NOMO-1 (cell line): ENCODE measurements around the gene TEX261.
"Not testable (repeated sequence)": the region's sequence is repeated elsewhere in the genome, so short reads cannot be mapped to it uniquely, and the experiment has no call there.

ENCODE experiments used
- DNase-seq, 2 experiments: peaks; one replicate each; lab custom pipeline; 2025; ENCODE audit not compliant: unreplicated experiment in 2 of 2; lab: John Stamatoyannopoulos, UW

The TEX261 gene

GRCh38 chr2:70994699-70995425, at the start of gene TEX261:
Gene TEX261 (minus strand): TSS chr2:70994873. CDS start chr2:70994757, 116 bp downstream.
- DNase-seq, result peak; percentile 81 to 91

DNA sequence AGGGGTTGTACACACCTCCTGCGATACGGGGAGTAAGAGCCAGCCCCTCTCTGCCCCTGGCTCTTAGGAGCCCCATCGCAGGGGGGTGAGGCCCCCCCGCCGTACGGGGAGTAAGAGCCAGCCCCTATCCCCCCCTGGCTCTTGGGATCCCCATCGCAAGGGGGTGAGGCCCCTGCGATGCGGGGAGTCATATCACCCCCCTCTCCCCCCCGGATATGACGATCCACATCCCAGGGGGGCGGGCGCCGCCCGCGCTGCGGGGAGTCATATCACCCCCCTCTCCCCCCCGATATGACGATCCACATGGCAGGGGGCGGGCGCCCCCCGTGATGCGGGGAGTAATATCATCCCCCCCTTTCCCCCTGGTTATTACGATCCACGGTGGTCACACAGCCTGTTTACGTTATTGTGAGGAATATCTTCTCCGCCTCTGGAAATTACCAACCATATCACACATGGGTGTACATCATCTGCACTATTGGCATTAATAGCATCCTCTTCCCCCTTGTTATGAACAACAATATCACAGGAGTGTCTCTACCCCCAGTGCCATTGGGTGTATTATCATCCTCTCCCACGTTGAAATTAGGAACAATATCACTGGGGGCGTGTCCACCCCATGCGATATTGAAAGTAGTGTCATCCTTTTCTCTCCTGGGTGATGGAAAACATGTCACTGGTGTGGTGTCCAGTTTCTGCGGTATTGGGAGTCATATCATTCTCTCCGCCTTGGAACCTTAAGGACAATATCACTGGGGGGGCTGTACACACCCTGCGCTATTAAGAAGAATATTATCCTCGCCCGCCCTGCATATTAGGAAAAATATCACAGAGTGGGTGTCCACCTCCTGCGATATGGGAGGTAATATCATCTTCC, 49.1 kb upstream of the TEX261 start:
- no peak for DNase-seq

DNA sequence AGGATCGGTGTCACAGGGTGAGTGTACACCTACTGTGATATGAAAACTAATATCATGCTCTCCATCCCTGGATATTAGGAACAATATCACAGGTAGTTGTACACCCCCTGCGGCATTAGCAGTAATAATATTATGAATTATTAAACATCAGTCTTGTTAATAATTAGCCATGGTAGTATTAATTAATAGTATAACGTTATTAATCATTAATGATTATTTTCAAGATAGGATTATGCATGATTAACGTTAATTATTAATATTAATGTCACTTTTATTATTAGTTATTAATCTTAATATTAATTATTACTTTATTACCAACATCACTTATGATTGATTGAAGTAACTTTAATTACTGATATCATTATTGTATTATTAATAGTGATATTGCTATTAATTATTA, 47.6 kb upstream of the TEX261 start:
- no peak for DNase-seq

DNA sequence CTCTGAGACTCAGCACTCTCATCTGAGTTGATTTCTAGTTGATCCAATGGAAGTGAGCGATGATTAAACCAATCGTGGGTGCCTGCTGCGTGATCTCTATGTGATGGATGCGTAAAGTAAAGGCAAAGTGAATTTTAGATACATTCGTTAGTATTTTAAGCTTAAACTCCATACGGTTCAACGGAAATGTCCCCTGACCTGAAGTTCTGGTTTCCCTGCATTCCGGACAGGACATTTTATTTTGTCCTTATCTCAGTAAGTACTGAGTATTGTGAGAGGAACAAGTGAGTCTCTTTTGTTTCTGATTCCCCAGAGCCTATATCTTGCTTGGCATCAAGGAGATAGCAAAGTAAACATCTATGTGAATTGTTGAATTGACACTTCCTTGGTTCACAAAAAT, 41.6 kb upstream of the TEX261 start:
- DNase-seq, result not testable (repeated sequence)

DNA sequence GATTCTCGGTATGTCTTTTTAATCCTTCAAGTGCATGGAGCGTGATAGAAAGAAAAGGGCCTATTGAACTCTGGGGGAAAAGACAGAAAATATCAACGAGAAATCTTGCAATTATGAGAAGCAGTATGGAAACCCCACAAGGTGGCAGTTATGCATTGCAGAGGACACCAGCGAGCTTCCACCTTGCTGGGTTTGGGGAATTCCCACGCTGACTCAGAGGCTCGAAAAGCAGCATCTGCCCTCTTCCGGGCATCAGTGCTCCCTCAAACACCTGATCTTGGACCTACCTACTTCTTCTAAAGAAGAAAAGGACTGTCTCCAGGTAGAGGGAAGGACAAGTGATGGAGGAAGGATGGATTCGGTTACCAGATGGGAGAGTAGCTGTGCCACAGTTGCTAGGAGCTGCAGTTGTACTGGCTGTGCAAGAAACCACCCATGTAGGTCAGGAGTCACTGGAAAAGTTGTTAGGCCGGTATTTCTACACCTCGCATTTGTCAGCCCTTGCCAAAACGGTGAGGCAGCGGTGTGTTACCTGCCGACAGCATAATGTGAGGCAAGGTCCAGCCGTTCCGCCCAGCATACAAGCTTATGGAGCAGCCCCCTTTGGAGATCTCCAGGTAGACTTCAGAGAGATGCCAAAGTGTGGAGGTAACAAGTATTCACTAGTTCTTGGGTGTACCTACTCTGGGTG, 29.0 kb upstream of the TEX261 start:
- DNase-seq, result not testable (repeated sequence)

GRCh38 chr2:71021394-71021793, 26.7 kb upstream of the TEX261 start:
- DNase-seq, result not testable (repeated sequence)

GRCh38 chr2:71019989-71020388, 25.3 kb upstream of the TEX261 start:
- not testable (repeated sequence) for DNase-seq

DNA sequence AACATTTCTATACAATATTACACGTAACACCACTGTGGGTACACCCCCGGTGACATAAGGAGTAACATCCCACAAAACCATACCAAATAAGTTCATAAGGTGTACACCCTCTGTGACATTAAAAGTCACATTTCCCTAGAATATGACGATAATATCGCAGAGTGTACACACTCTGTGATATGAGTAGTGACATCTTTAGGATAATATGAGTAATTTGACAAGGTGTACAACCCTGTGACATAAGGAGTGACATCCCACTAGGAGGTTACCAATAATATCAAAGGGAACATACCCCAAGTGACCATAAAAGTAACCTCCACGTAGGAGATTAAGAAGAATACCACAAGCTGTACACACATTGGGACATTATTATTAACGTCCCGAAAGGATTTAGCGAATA, 24.0 kb upstream of the TEX261 start:
- no peak for DNase-seq

DNA sequence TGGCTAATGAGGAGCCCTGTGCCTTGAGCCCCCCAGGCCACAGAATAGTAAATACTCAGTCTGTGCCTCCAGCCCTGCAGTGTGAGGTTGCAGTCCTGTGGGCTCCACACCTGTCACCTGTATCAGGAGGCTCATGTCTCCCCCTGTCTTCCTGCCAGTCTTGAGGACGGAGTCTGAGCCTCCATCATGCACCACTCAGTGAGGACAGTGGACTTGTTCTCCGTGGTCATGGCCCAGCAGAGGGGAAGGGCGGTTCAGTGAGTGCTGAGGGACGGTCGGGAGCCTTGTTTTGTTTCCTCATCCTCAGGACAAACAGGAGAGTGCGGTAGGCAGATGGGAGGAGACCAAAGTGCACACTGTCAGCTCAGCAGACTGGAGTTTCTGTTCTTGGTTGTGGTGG, 17.1 kb upstream of the TEX261 start:
- DNase-seq, result not testable (repeated sequence)

DNA sequence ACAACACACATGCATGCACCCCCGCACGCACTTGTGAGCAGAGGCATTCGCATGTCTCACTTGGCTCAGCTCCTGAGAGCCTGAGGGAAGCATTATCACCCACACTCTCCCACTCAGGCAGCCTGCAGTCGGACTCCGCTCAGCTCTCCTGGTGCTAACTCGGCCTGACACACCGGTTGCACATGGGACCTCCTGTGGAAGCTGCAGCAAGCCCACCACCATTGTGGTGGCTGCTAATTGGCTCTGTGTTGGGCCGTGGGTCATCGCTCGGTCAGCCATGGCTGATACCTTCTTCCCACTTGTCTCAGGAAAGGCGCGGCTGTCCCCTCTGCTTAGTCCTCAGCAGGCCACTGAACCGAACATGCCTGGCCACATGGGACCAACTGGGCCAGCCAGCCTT, 13.7 kb upstream of the TEX261 start:
- no peak for DNase-seq

DNA sequence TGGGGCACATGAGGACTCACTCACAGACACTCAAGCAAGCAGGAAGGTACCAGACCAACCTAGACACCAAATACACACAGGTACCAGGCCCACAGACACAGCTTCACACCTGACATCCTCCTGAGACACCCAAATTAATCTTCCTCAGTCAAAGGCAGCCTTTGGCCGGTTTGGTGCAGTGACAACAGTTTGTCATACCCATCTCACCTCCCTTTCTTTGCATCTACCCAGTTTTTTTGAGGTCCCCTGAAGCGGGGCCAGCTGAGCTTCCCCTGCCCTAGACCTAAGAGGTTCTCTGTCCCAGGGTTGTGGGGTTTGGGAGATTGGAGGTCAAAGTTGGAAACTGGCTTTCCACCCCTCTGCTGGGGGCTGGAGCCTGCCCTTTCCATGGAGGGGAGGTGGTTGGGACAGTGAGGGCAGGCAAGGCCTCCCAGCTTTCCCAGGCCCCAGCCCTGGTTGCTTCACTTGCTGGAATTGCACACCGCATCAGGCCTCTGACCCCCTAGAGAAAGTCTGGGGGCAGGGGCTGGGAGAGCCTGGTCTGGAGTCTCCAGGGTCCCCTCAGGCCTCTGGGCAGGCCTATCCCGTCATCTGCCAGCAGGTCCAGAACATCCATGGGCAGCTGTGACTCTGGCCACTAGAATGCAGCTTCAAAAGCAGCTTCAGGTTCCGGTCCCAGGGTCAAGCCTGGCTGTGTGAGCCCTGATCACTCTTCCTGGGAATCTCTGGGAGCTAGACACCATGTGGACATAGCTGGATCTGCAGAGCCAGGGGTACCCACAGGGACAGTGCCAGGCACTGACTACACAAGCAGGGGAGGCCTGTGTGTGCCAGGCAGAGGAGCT, 12.5 kb upstream of the TEX261 start:
- DNase-seq, result no peak

GRCh38 chr2:71006323-71006722, 11.7 kb upstream of the TEX261 start:
- DNase-seq, result no peak

DNA sequence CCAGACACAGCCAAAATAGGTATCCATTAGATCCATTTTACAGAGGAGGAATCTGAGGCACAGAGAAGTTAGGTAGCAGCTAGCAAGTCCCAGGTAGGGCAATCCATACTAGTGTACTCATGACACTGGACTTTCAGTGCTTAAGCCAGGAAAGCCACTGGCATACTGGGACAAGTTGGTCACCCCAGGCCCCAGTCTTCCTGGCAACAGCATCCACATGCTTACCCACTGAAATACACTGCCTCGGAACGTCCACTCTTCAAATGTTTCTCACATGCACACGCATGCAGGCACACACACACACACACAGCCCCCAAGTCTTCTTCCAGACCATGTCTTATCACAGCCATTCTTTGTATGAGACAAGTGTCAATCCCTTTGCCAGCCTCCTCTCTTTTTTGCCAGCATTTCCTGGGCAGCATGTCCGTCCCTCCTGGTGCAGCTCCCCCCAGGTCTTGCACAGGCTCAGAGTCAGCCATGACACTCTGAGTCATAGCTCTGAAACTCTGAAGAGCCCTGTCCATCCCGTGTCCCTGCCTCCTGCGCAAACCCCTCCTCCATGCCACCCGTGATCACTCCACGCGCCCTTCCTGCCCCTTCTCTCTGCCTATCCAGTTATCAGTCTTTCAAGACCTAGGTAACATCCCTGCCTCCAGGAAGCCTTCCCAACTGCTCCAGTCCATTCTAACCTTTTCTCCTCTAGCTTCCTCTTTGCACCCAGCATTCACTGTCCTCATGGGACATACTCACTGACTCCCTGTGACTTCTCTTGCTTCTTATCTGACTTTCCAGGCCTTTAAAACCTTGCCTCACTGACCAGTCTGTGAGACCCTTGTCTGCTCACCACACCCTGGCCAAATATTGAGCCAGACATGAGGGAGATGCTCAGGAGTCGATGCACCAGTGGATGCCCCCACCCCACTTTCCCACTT, 10.9 kb upstream of the TEX261 start:
- DNase-seq, result no peak

GRCh38 chr2:71004857-71005256, 10.2 kb upstream of the TEX261 start:
- no peak for DNase-seq

DNA sequence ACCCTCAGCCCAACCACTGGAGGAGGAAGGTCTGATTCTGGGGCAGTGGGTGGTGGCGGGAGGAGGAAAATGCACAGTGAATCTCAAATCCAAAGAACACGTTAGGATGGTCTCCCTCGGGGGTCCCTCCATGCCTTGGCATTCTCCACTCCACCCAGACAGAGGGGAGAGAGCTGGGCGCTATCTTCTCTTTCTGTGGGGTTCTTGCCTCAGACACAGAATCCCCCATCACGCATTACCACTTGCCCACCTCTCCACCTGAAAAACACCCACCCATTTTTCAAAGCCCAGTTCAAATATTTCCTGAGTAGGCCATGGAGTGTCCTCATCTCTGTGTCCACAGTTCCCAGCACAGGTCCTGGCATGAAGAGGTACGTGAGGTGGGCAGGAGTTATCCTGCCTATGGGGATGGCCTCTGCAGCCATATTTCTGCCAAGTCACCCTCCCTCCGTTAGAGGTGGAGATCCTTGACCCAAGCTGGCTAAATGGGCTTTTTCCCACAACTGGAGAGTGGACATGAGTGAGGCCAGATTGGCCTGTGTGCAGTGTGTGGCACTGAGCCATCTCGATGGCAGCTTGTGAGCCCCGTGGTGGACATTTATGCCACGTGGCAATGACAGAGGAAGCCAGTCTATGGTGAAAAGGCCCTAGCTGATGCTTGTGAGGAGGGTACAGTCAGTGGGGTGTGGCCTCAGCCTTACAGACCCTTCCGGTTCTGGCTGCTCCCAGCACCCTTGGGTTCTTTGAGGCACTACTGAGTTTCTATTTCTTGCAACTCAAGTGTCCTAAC, 9.5 kb upstream of the TEX261 start:
- DNase-seq, result no peak

DNA sequence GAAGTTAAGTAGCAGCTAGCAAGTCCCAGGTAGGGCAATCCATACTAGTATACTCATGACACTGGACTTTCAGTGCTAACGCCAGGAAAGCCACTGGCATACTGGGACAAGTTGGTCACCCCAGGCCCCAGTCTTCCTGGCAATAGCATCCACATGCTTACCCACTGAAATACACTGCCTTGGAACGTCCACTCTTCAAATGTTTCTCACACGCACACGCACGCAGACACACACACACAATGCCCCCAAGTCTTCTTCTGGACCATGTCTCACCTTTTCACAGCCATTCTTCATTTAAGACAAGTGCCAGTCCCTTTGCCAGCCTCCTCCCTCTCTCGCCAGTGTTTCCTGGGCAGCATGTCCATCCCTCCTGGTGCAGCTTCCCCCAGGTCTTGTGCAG, 8.7 kb upstream of the TEX261 start:
- no peak for DNase-seq

DNA sequence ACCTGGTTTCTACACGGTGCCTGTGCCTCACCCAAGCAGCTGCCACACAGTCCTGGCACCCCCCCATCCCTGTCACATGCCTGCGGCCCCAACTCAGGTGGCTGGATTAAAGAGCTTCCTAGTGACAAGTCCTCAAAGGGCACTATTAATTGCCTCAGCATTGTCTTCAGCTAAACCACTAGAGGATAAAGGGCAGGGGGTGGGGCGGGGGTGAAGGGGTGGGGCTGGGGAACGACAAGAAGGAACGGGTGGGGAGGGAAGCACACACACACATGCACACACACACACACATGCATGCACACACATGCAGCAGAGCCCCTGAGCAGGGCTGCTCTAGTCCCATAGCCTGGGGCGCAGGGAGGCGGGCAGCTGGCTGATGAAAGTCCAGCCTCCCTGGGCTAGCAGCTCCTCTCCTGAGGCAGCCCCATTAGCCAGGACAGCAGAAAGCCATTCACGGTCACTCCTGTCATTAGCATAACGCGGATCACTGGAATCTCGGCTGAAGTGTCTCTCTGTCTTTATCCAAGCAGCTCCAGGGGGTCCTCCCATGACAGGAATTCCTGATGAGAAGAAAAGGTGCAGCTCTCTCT, 7.4 kb upstream of the TEX261 start:
- DNase-seq, result no peak

GRCh38 chr2:71001592-71001927, 6.9 kb upstream of the TEX261 start:
- DNase-seq, result no peak
